HUES6 (cell line): ENCODE data around the gene LRG1.

ENCODE experiments used
- H3K27ac ChIP-seq: 2 replicates; pipeline ENCODE4 v1.7.0; 2013; ENCODE audit warnings: low read depth, mild to moderate bottlenecking, low read length, inconsistent platforms
- H3K27me3 ChIP-seq: 2 replicates; pipeline ENCODE4 v1.6.1; 2013; ENCODE audit warnings: low read length; ENCODE audit not compliant: control insufficient read depth, insufficient read depth
- H3K36me3 ChIP-seq: 2 replicates; pipeline ENCODE4 v1.6.1; 2013; ENCODE audit warnings: low read length; ENCODE audit not compliant: control insufficient read depth, insufficient read depth
- H3K4me1 ChIP-seq: 2 replicates; pipeline ENCODE4 v1.6.1; 2013; ENCODE audit warnings: low read length; ENCODE audit not compliant: control insufficient read depth, insufficient read depth
- H3K4me3 ChIP-seq: 2 replicates; pipeline ENCODE4 v1.5.1; 2013; ENCODE audit warnings: low read depth, low read length
- H3K9ac ChIP-seq: one replicate; pipeline ENCODE4 v1.6.1; 2013; ENCODE audit warnings: mild to moderate bottlenecking, low read length
- H3K9me3 ChIP-seq: 2 replicates; pipeline ENCODE4 v1.6.1; 2013; ENCODE audit warnings: low read depth, low read length; ENCODE audit not compliant: control insufficient read depth, insufficient read depth

The LRG1 gene

GRCh38 chr19:4539693-4540581 is at the start of gene LRG1:
Gene LRG1, minus strand, starts transcription at chr19:4540036. Its CDS starts 23 bp downstream, at chr19:4540013.
- Histone ChIP-seq H3K27ac (no peak within 1 kb of the TSS), H3K4me1 (peaks cover 9% of the 10 kb centered on the region; the same call in 1 of the 2 replicates), H3K4me3 (no peak within 1 kb of the TSS), H3K36me3 (no peaks in the 10 kb centered on the region), H3K9me3 (peaks cover 5% of the 10 kb centered on the region; the same call in 1 of the 2 replicates), H3K27me3 (peaks cover 6% of the 10 kb centered on the region), H3K9ac (no peak within 1 kb of the TSS)

GRCh38 chr19:4588291-4588761 is 48.5 kb upstream of the LRG1 start:
- Histone ChIP-seq H3K27me3 (peaks cover 11% of the 10 kb centered on the region), H3K36me3 (no peaks in the 10 kb centered on the region), H3K27ac (no peak overlapping the region), H3K4me1 (peaks cover 26% of the 10 kb centered on the region), H3K9me3 (no peaks in the 10 kb centered on the region), H3K9ac (no peak overlapping the region), H3K4me3 (no peak overlapping the region)

GRCh38 chr19:4587527-4587926 is 47.7 kb upstream of the LRG1 start:
- Histone ChIP-seq H3K9me3 (no peaks in the 10 kb centered on the region), H3K27me3 (peaks cover 11% of the 10 kb centered on the region)

GRCh38 chr19:4586691-4587090 is 46.9 kb upstream of the LRG1 start:
- H3K9ac ChIP-seq: no peak overlapping the region
- H3K4me3 ChIP-seq: no peak overlapping the region
- H3K36me3 ChIP-seq: no peaks in the 10 kb centered on the region
- peaks cover 31% of the 10 kb centered on the region for H3K4me1 ChIP-seq
- peaks cover 19% of the 10 kb centered on the region for H3K27me3 ChIP-seq
- no peaks in the 10 kb centered on the region for H3K9me3 ChIP-seq
- H3K27ac ChIP-seq: no peak overlapping the region

More at GRCh38 chr19:4587527-4587926, 47.7 kb upstream of the LRG1 start:
- H3K4me1 ChIP-seq: peaks cover 26% of the 10 kb centered on the region
- no peak overlapping the region for H3K4me3 ChIP-seq
- H3K9ac ChIP-seq: no peak overlapping the region
- no peaks in the 10 kb centered on the region for H3K36me3 ChIP-seq
- no peak overlapping the region for H3K27ac ChIP-seq

- no peak overlapping the region for H3K9ac ChIP-seq
- H3K36me3 ChIP-seq: no peaks in the 10 kb centered on the region
Measured at GRCh38 chr19:4586245-4586644, 46.4 kb upstream of the LRG1 start.

GRCh38 chr19:4585556-4585955 is 45.7 kb upstream of the LRG1 start:
- Histone ChIP-seq H3K9me3 (no peaks in the 10 kb centered on the region), H3K9ac (no peak overlapping the region), H3K36me3 (no peaks in the 10 kb centered on the region), H3K27me3 (peaks cover 19% of the 10 kb centered on the region), H3K27ac (no peak overlapping the region), H3K4me1 (peaks cover 28% of the 10 kb centered on the region), H3K4me3 (no peak overlapping the region)

More at GRCh38 chr19:4586245-4586644, 46.4 kb upstream of the LRG1 start:
- H3K4me3 ChIP-seq: no peak overlapping the region
- peaks cover 19% of the 10 kb centered on the region for H3K27me3 ChIP-seq
- no peaks in the 10 kb centered on the region for H3K9me3 ChIP-seq
- H3K27ac ChIP-seq: no peak overlapping the region
- peaks cover 28% of the 10 kb centered on the region for H3K4me1 ChIP-seq

- no peak overlapping the region for H3K27ac ChIP-seq
- peak overlapping the region; percentile 24 for H3K9ac ChIP-seq
- peak overlapping the region; percentile 88 for H3K4me3 ChIP-seq
Measured at GRCh38 chr19:4584670-4585460, 45.0 kb upstream of the LRG1 start.

GRCh38 chr19:4583961-4584669 is 44.3 kb upstream of the LRG1 start:
- H3K9ac ChIP-seq: peak overlapping the region; percentile 24
- H3K9me3 ChIP-seq: no peaks in the 10 kb centered on the region
- peak overlapping the region; percentile 88 for H3K4me3 ChIP-seq
- no peaks in the 10 kb centered on the region for H3K36me3 ChIP-seq
- H3K4me1 ChIP-seq: peaks cover 31% of the 10 kb centered on the region
- no peak overlapping the region for H3K27ac ChIP-seq
- peaks cover 34% of the 10 kb centered on the region for H3K27me3 ChIP-seq

More at GRCh38 chr19:4584670-4585460, 45.0 kb upstream of the LRG1 start:
- Histone ChIP-seq H3K36me3 (no peaks in the 10 kb centered on the region), H3K27me3 (peaks cover 26% of the 10 kb centered on the region), H3K4me1 (peaks cover 31% of the 10 kb centered on the region), H3K9me3 (no peaks in the 10 kb centered on the region)

GRCh38 chr19:4582980-4583842 is 43.4 kb upstream of the LRG1 start:
- H3K36me3 ChIP-seq: no peaks in the 10 kb centered on the region
- H3K9me3 ChIP-seq: no peaks in the 10 kb centered on the region
- H3K9ac ChIP-seq: no peak overlapping the region
- H3K4me1 ChIP-seq: peaks cover 28% of the 10 kb centered on the region
- no peak overlapping the region for H3K4me3 ChIP-seq
- peaks cover 36% of the 10 kb centered on the region for H3K27me3 ChIP-seq
- H3K27ac ChIP-seq: no peak overlapping the region
